SK-N-MC (cell line): Measurements from ENCODE around the gene GLRX5.

Source experiments
- EZH2 ChIP-seq: fragments of 200-600 bp; sonication (generic); IDR thresholded peaks from one replicate; pipeline ENCODE4 v1.6.1; 2017; ENCODE audit warnings: antibody characterized with exemption
- FOXP2 ChIP-seq: optimal IDR thresholded peaks from 2 replicates; pipeline ENCODE3; 2011; ENCODE audit warnings: mild to moderate bottlenecking, moderate library complexity; ENCODE audit not compliant: insufficient read depth; ENCODE audit errors: extremely low read length, control extremely low read depth
- POLR2AphosphoS5 ChIP-seq: IDR thresholded peaks from 2 replicates; pipeline ENCODE4 v1.6.1; 2012; ENCODE audit warnings: mild to moderate bottlenecking, low read depth, low read length, borderline replicate concordance

DNA sequence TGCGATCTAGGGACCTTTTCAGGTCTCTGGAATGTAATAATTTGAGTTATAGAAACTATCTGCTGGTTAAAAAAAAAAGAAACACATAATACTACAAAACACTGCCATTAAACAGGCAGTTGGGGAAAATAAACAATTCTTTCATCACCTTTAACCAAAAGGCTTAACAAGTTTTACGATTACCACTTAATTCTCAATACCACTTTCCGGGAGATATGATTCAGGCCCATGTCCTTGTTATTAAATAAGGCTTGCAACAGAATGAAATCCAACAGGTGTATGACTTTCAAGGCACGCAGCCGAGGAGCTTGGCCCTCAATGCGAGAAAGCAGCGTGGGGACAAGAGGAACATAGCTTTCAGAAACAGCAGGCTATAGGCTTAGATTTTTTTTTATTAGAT is 5.6 kb upstream of the GLRX5 start:
- TF ChIP-seq POLR2AphosphoS5 (no peak), EZH2 (no peak), FOXP2 (no peak)
